Measurements from ENCODE around the gene PRR12. TPM values are rescaled to one million over a fixed set of nuclear protein-coding genes. Genes with fewer than 3 reads are reported as not detected.

PRR12 gene
- total RNA-seq, 4 donors from 2014 or later: 2.6 to 63.1 (median 8.6) TPM

DNA sequence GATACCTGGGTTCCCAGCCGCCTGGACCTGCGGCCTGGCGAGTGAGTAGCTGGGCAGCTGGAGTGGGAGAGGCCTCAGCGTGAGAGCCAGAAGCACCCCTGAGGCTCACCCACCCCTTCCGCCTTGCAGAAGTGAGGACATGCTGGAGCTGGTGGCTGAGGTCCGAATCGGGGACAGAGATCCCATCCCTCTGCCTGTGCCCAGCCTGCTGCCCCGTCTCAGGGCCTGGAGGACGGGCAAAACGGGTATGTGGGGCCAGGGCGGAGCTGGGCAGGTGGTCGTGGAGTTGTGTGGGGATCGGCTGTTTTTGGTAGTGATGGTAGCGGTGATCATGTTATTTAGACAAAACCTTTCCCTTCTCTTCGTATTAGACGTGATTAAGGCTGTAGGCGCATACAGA lies 55.6 kb downstream of the PRR12 start:
- no peak overlapping the region for H3K4me3 ChIP-seq
- H3K27ac ChIP-seq: no peak overlapping the region
- TF ChIP-seq, protein P1, sequence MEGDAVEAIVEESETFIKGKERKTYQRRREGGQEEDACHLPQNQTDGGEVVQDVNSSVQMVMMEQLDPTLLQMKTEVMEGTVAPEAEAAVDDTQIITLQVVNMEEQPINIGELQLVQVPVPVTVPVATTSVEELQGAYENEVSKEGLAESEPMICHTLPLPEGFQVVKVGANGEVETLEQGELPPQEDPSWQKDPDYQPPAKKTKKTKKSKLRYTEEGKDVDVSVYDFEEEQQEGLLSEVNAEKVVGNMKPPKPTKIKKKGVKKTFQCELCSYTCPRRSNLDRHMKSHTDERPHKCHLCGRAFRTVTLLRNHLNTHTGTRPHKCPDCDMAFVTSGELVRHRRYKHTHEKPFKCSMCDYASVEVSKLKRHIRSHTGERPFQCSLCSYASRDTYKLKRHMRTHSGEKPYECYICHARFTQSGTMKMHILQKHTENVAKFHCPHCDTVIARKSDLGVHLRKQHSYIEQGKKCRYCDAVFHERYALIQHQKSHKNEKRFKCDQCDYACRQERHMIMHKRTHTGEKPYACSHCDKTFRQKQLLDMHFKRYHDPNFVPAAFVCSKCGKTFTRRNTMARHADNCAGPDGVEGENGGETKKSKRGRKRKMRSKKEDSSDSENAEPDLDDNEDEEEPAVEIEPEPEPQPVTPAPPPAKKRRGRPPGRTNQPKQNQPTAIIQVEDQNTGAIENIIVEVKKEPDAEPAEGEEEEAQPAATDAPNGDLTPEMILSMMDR (IDR thresholded peaks at IDR 0.05): no peak
- no peak for TF ChIP-seq POLR2A (IDR thresholded peaks at IDR 0.05)
- intact Hi-C loops (cut with DNase I; ENCODE audit: low total_unique reads): no loop called here
- no peak for DNase-seq
- no peaks in the 10 kb centered on the region for H3K36me3 ChIP-seq
- peaks cover 4 to 14% of the 10 kb centered on the region in 2 donors for H3K4me1 ChIP-seq
- no peaks in the 10 kb centered on the region for H3K9me3 ChIP-seq
- no peaks in the 10 kb centered on the region for H3K27me3 ChIP-seq

DNA sequence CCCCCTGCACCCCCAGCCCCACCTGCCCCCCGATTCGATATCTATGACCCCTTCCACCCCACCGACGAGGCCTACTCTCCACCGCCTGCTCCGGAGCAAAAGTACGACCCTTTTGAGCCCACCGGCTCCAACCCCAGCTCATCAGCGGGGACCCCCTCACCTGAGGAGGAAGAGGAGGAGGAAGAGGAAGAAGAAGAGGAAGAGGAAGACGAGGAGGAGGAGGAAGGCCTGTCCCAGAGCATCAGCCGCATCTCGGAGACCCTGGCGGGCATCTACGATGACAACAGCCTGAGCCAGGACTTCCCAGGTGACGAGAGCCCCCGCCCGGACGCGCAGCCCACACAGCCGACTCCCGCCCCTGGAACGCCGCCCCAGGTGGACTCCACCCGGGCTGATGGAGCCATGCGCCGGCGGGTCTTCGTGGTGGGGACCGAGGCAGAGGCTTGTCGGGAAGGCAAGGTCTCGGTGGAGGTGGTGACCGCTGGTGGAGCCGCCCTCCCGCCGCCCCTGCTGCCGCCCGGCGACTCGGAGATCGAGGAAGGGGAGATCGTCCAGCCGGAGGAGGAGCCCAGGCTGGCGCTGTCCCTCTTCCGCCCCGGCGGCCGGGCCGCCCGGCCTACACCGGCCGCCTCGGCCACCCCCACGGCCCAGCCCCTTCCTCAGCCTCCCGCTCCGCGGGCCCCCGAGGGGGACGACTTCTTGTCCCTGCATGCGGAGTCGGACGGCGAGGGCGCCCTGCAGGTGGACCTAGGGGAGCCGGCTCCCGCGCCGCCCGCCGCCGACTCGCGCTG lies 60.2 kb downstream of the PRR12 start:
- Histone ChIP-seq H3K27me3 (no peaks in the 10 kb centered on the region), H3K27ac (no peak overlapping the region), H3K36me3 (no peaks in the 10 kb centered on the region), H3K9me3 (no peaks in the 10 kb centered on the region), H3K4me1 (no peaks in the 10 kb centered on the region), H3K4me3 (no peak overlapping the region)
- TF ChIP-seq POLR2A (IDR thresholded peaks at IDR 0.05): no peak
- TF ChIP-seq, protein P1 (IDR thresholded peaks at IDR 0.05): no peak
- DNase-seq: no peak
- intact Hi-C loops (cut with DNase I; ENCODE audit: low total_unique reads): no loop called here

DNA sequence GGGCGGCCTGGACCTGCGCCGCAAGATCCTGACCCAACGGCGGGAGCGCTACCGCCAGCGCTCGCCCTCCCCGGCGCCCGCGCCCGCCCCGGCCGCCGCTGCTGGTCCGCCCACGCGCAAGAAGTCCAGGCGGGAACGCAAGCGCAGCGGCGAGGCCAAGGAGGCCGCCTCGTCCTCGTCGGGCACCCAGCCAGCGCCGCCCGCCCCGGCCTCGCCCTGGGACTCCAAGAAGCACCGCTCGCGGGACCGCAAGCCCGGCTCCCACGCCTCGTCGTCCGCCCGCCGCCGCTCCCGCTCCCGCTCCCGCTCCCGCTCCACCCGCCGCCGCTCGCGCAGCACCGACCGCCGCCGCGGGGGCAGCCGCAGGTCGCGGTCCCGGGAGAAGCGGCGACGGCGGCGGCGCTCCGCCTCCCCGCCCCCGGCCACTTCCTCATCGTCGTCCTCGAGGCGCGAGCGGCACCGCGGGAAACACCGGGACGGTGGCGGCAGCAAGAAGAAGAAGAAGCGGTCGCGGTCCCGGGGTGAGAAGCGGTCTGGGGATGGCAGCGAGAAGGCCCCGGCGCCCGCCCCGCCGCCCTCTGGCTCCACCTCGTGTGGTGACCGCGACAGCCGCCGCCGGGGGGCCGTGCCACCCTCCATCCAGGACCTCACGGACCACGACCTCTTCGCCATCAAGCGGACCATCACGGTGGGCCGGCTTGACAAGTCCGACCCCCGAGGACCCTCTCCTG lies 61.0 kb downstream of the PRR12 start:
- no peaks in the 10 kb centered on the region for H3K4me1 ChIP-seq
- H3K36me3 ChIP-seq: no peaks in the 10 kb centered on the region
- no peak for DNase-seq
- H3K27me3 ChIP-seq: no peaks in the 10 kb centered on the region
- no peak overlapping the region for H3K27ac ChIP-seq
- TF ChIP-seq POLR2A (IDR thresholded peaks at IDR 0.05): no peak
- TF ChIP-seq, protein P1 (IDR thresholded peaks at IDR 0.05): no peak
- intact Hi-C loops (cut with DNase I; ENCODE audit: low total_unique reads): no loop called here
- H3K9me3 ChIP-seq: no peaks in the 10 kb centered on the region
- no peak overlapping the region for H3K4me3 ChIP-seq

DNA sequence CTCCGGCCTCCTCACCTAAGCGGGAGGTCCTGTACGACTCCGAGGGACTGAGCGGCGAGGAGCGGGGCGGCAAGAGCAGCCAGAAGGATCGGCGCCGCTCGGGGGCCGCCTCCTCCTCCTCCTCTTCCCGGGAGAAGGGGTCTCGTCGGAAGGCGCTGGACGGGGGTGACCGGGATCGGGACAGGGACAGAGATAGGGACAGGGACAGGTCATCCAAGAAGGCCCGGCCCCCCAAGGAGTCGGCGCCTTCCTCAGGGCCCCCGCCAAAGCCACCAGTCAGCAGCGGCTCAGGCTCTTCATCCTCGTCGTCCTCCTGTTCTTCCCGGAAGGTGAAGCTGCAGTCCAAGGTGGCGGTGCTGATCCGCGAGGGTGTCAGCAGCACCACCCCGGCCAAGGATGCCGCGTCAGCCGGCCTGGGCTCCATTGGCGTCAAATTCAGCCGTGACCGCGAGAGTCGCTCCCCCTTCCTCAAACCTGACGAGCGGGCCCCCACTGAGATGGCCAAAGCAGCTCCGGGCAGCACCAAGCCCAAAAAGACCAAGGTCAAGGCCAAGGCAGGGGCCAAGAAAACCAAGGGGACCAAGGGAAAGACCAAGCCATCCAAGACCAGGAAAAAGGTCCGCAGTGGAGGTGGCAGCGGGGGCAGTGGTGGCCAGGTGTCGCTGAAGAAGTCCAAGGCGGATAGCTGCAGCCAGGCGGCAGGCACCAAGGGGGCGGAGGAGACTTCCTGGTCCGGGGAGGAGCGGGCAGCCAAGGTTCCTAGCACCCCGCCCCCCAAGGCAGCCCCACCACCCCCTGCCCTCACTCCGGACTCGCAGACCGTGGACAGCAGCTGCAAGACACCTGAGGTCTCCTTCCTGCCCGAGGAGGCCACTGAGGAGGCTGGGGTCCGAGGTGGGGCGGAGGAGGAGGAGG lies 61.8 kb downstream of the PRR12 start:
- intact Hi-C loops (cut with DNase I; ENCODE audit: low total_unique reads): no loop called here
- H3K4me1 ChIP-seq: no peaks in the 10 kb centered on the region
- TF ChIP-seq POLR2A (IDR thresholded peaks at IDR 0.05): no peak
- TF ChIP-seq, protein P1 (IDR thresholded peaks at IDR 0.05): no peak
- no peaks in the 10 kb centered on the region for H3K27me3 ChIP-seq
- no peaks in the 10 kb centered on the region for H3K36me3 ChIP-seq
- H3K9me3 ChIP-seq: no peaks in the 10 kb centered on the region
- H3K27ac ChIP-seq: no peak overlapping the region
- no peak overlapping the region for H3K4me3 ChIP-seq
- no peak for DNase-seq
